H1 (cell line): ENCODE data around the gene PRKCA. TPM values are rescaled to one million over a fixed set of nuclear protein-coding genes. Genes with fewer than 3 reads are reported as not detected.

Experiments used
- BCL11A ChIP-seq, 2 experiments: IDR thresholded peaks; one replicate each; pipeline ENCODE4 v1.6.1; 2011; ENCODE audit warnings: low read depth in 2 of 2, low read length in 2 of 2, mild to moderate bottlenecking in 2 of 2
- CHD7 ChIP-seq: fragments of 300-600 bp; sonication (generic); IDR thresholded peaks from 2 replicates; pipeline ENCODE4 v1.7.1; 2012; ENCODE audit warnings: low read length, moderate library complexity, mild to moderate bottlenecking, inconsistent platforms; ENCODE audit not compliant: insufficient replicate concordance
- HDAC2 ChIP-seq, 2 experiments: fragments of 300-600 bp in 1 of 2; sonication (generic) in 1 of 2; IDR thresholded peaks; 2 replicates each; pipeline ENCODE4 v1.6.1; 2011 to 2012; ENCODE audit warnings: low read depth in 2 of 2, low read length in 2 of 2, mild to moderate bottlenecking in 2 of 2, moderate library complexity in 2 of 2, borderline replicate concordance in 1 of 2, inconsistent platforms in 1 of 2
- MAX ChIP-seq: IDR thresholded peaks from 2 replicates; pipeline ENCODE4 v1.6.1; 2012; ENCODE audit warnings: inconsistent platforms
- SP4 ChIP-seq: IDR thresholded peaks from 2 replicates; pipeline ENCODE4 v1.6.1; 2012; ENCODE audit warnings: low read length, inconsistent platforms
- polyA plus RNA-seq, 7 experiments: library from polyadenylated mRNA; depleted of rRNA in 3 of 7; stranded (reverse) in 5 of 7; unstranded in 2 of 7; fragments of >200 nt in 5 of 7; fragments of 200-250 nt in 2 of 7; gene quantifications; 1 replicate in 5 of 7; 2 replicates in 1 of 7; 4 replicates in 1 of 7; pipeline versions ENCODE4 v1.2.1 to v1.2.3, GENCODE V29; 2011 to 2013; ENCODE audit warnings: missing spikeins in 2 of 7, mixed read lengths in 2 of 7
- total RNA-seq: library from RNA; stranded (reverse); fragmentation: NEBNext Ultra II Directional; extraction: Animal tissue kit (Norgen Biotek cat#: 25700); gene quantifications from 2 replicates; pipeline ENCODE4 v1.2.1, GENCODE V29; 2021

Gene PRKCA
- total and polyA plus RNA-seq, 2 of the 8 experiments (the other 6 are each of a cell fraction or from before 2014, with no cell fraction given), result 5.8 to 17.8 TPM

GRCh38 chr17:66834426-66834918 lies 532.1 kb downstream of the PRKCA start (continued):
- TF ChIP-seq CHD7, result no peak
- TF ChIP-seq MAX, result no peak
- no peak for TF ChIP-seq BCL11A (IDR thresholded peaks at IDR 0.05; ENCODE audit: low read depth in 2 of 2, low read length in 2 of 2)
- no peak for TF ChIP-seq SP4
- TF ChIP-seq HDAC2 (IDR thresholded peaks at IDR 0.05; ENCODE audit: borderline replicate concordance in 1 of 2, low read depth in 2 of 2, low read length in 2 of 2), result 0 out of 4 replicates have a peak, but pooled peaks of 1 of the 2 experiments have one; percentile 68
- TF ChIP-seq, all 59 proteins: peak for 1
